ENCODE results near the gene TBL3. TPM values are rescaled to one million over a fixed set of nuclear protein-coding genes. Genes with fewer than 3 reads are reported as not detected.

TBL3 gene
- total and polyA plus RNA-seq, 9 of the 15 experiments (the other 6 are each of a cell fraction or from before 2014, with no cell fraction given): 0.97 to 117 (median 24.5) TPM

DNA sequence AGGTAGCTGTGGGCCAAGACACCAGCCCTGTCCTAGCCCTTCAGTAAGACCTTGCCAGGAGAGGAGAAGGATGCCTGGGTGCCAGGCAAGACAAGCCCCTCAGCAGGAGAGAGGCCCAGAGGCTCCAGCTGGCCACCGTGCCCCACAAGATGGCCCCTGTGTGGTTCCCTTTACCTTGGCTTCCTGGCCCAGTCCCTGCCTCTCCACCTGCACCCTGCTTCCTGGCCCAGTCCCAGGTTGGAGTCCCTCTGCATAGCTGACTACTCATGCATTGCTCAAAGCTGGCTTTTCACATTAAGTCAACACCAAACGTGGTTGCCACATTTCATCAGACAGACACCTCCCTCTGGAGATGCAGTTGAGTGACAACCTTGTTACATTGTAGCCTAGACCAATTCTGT, 21.9 kb downstream of the TBL3 start (continued):
- TF ChIP-seq CEBPG (CRISPR knock-in tag; IDR thresholded peaks at IDR 0.05) (peak; percentile 69; the same call in 1 of the 2 replicates), CEBPG (tag; conservative IDR thresholded peaks at IDR 0.05 in 1 of 2, IDR thresholded peaks at IDR 0.05 in 1 of 2) (peak in 1 of 2 experiments; percentile 55; a peak in 1 of 4 replicates), ILK (tag; IDR thresholded peaks at IDR 0.05; ENCODE audit: borderline replicate concordance, low read depth) (no peak), ARNT (IDR thresholded peaks at IDR 0.05) (no peak), PURB (CRISPR knock-in tag; IDR thresholded peaks at IDR 0.05; ENCODE audit: low read depth) (no peak), ZNF121 (CRISPR knock-in tag; conservative IDR thresholded peaks at IDR 0.05) (no peak), MTA1 (IDR thresholded peaks at IDR 0.05; ENCODE audit: borderline replicate concordance) (no peak), CBX2 (IDR thresholded peaks at IDR 0.05; ENCODE audit: insufficient read depth, low read length, poor library complexity, severe bottlenecking) (no peak), SLC30A9 (CRISPR knock-in tag; IDR thresholded peaks at IDR 0.05) (no peak), RBBP5 (IDR thresholded peaks at IDR 0.05; ENCODE audit: borderline replicate concordance, insufficient read depth, low read length, poor library complexity, severe bottlenecking) (no peak), MECOM (CRISPR knock-in tag; IDR thresholded peaks at IDR 0.05) (peak; percentile 73; the same call in 1 of the 2 replicates), FOXK2 (conservative IDR thresholded peaks at IDR 0.05 in 1 of 2, IDR thresholded peaks at IDR 0.05 in 1 of 2; ENCODE audit: low read depth in 2 of 2) (no peak), ZNF224 (CRISPR knock-in tag; IDR thresholded peaks at IDR 0.05) (no peak), ZNF785 (CRISPR knock-in tag; IDR thresholded peaks at IDR 0.05) (no peak), NFRKB (IDR thresholded peaks at IDR 0.05; ENCODE audit: low read depth) (no peak)
- TF ChIP-seq, protein P1, sequence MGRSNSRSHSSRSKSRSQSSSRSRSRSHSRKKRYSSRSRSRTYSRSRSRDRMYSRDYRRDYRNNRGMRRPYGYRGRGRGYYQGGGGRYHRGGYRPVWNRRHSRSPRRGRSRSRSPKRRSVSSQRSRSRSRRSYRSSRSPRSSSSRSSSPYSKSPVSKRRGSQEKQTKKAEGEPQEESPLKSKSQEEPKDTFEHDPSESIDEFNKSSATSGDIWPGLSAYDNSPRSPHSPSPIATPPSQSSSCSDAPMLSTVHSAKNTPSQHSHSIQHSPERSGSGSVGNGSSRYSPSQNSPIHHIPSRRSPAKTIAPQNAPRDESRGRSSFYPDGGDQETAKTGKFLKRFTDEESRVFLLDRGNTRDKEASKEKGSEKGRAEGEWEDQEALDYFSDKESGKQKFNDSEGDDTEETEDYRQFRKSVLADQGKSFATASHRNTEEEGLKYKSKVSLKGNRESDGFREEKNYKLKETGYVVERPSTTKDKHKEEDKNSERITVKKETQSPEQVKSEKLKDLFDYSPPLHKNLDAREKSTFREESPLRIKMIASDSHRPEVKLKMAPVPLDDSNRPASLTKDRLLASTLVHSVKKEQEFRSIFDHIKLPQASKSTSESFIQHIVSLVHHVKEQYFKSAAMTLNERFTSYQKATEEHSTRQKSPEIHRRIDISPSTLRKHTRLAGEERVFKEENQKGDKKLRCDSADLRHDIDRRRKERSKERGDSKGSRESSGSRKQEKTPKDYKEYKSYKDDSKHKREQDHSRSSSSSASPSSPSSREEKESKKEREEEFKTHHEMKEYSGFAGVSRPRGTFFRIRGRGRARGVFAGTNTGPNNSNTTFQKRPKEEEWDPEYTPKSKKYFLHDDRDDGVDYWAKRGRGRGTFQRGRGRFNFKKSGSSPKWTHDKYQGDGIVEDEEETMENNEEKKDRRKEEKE (IDR thresholded peaks at IDR 0.05; ENCODE audit: borderline replicate concordance in 1 of 2, control insufficient read depth in 1 of 2, low read depth in 2 of 2, low read length in 1 of 2): no peak
- TF ChIP-seq, protein P2, sequence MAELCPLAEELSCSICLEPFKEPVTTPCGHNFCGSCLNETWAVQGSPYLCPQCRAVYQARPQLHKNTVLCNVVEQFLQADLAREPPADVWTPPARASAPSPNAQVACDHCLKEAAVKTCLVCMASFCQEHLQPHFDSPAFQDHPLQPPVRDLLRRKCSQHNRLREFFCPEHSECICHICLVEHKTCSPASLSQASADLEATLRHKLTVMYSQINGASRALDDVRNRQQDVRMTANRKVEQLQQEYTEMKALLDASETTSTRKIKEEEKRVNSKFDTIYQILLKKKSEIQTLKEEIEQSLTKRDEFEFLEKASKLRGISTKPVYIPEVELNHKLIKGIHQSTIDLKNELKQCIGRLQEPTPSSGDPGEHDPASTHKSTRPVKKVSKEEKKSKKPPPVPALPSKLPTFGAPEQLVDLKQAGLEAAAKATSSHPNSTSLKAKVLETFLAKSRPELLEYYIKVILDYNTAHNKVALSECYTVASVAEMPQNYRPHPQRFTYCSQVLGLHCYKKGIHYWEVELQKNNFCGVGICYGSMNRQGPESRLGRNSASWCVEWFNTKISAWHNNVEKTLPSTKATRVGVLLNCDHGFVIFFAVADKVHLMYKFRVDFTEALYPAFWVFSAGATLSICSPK (IDR thresholded peaks at IDR 0.05; ENCODE audit: borderline replicate concordance): no peak
- TF ChIP-seq, protein P3, sequence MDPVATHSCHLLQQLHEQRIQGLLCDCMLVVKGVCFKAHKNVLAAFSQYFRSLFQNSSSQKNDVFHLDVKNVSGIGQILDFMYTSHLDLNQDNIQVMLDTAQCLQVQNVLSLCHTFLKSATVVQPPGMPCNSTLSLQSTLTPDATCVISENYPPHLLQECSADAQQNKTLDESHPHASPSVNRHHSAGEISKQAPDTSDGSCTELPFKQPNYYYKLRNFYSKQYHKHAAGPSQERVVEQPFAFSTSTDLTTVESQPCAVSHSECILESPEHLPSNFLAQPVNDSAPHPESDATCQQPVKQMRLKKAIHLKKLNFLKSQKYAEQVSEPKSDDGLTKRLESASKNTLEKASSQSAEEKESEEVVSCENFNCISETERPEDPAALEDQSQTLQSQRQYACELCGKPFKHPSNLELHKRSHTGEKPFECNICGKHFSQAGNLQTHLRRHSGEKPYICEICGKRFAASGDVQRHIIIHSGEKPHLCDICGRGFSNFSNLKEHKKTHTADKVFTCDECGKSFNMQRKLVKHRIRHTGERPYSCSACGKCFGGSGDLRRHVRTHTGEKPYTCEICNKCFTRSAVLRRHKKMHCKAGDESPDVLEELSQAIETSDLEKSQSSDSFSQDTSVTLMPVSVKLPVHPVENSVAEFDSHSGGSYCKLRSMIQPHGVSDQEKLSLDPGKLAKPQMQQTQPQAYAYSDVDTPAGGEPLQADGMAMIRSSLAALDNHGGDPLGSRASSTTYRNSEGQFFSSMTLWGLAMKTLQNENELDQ (CRISPR knock-in tag; IDR thresholded peaks at IDR 0.05; ENCODE audit: borderline replicate concordance): no peak
